ENCODE results near the gene OGFOD3.
A peak's percentile ranks its signal among the peaks of the same experiment; 100 is the strongest.

The OGFOD3 gene

DNA sequence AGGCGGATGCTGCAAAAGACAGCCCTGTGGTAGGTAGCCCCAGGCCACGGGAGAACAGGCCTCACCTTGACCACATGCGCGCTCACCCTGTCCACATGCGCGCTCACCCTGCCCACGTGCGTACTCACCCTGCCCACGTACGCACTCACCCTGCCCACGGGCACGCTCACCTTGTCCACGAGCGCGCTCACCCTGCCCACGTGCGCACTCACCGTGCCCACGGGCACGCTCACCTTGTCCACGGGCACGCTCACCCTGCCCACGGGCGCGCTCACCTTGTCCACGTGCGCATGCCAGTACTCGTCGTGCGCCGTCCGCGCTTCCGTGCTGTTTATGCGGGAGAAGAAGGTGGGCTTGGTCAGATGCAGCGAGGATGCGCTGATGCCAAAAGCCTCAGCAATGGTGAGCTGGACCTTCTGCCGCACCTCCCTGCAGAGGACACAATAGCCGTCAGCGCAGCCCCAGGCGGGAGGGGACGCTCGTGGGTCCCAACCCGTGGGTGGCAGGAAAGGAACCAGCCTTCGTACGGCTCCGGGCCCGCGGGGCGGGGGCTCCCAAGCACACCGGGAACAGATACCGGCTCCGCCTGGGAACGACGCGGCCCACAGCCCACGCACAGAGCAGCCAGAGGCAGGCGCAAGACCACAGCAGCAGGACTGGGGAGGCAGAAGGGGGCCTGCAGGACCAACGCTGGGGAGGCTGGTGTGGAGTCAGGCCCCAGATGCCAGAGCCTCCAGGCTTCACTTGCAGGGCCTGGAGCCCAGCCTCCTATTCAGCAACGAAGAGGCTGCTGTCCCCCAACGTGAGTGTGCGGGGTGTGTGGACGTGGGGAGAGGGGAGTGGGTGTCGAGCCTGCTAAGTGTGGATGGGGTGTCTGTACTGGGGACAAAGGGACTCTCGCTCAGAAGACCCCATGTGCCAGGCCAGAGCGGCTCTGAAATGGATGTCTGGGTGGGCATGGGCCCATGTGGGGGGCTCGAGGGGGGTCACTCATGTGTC, 14.4 kb downstream of the OGFOD3 start:
- no peak overlapping the region for H3K4me3 ChIP-seq (ENCODE audit: low read depth, low read length)

DNA sequence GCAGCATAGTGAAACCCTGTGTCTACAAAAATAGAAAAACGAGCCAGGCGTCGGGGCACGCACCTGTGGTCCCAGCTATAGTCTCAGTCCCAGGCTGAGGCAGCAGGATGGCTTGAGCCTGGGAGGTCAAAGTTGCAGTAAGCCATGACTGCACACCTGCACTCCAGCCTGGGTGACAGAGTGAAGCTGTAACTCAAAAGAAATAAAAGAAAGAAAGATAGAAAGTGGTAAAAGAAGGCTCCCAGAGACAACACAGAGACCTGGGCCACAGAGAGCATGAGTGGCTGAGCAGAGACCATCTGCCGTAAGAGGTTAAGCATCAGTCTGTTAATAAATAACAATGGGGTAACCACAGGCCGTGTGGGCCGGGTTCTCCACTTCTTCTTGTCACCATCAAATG, 15.5 kb downstream of the OGFOD3 start:
- TF ChIP-seq, protein P1, sequence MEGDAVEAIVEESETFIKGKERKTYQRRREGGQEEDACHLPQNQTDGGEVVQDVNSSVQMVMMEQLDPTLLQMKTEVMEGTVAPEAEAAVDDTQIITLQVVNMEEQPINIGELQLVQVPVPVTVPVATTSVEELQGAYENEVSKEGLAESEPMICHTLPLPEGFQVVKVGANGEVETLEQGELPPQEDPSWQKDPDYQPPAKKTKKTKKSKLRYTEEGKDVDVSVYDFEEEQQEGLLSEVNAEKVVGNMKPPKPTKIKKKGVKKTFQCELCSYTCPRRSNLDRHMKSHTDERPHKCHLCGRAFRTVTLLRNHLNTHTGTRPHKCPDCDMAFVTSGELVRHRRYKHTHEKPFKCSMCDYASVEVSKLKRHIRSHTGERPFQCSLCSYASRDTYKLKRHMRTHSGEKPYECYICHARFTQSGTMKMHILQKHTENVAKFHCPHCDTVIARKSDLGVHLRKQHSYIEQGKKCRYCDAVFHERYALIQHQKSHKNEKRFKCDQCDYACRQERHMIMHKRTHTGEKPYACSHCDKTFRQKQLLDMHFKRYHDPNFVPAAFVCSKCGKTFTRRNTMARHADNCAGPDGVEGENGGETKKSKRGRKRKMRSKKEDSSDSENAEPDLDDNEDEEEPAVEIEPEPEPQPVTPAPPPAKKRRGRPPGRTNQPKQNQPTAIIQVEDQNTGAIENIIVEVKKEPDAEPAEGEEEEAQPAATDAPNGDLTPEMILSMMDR (conservative IDR thresholded peaks at IDR 0.05; ENCODE audit: low read depth, low read length), result no peak
- DNase-seq (ENCODE audit: low read depth), result no peak
- no peak overlapping the region for H3K4me3 ChIP-seq (ENCODE audit: low read depth, low read length)

More for the DNA sequence above, 14.4 kb downstream of the OGFOD3 start:
- no peak for DNase-seq (ENCODE audit: low read depth)
- TF ChIP-seq, protein P1 (conservative IDR thresholded peaks at IDR 0.05; ENCODE audit: low read depth, low read length), result no peak

DNA sequence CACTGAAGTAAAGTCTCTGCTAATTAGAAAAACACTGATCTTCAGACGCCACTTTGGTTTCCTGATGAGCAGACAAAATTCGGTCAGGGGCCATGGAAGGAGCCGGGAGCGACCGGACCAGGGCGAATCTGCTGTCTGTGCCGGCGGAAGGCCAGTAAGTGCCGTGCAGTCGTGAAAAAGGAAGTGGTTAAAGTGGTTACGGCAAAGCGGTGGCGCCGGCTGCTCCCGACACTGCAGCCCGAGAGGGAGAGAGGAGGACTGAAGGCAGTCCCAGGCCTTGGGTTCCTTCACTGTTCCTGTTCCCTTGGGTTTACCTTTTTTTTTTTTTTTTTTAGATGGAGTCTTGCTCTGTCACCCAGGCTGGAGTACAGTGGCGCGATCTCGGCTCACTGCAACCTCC, 17.6 kb downstream of the OGFOD3 start:
- TF ChIP-seq, protein P1 (conservative IDR thresholded peaks at IDR 0.05; ENCODE audit: low read depth, low read length), result no peak
- no peak overlapping the region for H3K4me3 ChIP-seq (ENCODE audit: low read depth, low read length)
- DNase-seq (ENCODE audit: low read depth), result no peak

DNA sequence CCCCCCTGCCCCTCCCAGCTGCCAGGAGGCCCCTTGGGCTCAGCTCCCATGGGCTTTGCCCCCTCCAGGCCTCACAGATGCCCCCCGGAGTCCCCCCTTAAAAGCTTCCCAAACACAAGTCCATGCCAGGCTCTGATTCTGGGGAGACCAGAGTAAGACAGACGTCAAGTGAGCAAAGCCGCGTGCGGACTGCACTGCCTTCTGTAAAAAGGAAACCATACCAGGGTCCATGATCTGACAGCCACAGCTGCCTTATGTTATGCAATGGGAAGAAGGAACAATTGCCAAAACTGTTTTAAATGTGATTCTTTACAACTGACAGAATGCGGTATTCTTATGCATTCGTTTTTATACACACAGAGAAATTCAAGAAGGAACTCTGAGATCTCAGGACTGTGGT, 18.2 kb downstream of the OGFOD3 start:
- no peak overlapping the region for H3K4me3 ChIP-seq (ENCODE audit: low read depth, low read length)
- TF ChIP-seq, protein P1 (conservative IDR thresholded peaks at IDR 0.05; ENCODE audit: low read depth, low read length), result no peak

DNA sequence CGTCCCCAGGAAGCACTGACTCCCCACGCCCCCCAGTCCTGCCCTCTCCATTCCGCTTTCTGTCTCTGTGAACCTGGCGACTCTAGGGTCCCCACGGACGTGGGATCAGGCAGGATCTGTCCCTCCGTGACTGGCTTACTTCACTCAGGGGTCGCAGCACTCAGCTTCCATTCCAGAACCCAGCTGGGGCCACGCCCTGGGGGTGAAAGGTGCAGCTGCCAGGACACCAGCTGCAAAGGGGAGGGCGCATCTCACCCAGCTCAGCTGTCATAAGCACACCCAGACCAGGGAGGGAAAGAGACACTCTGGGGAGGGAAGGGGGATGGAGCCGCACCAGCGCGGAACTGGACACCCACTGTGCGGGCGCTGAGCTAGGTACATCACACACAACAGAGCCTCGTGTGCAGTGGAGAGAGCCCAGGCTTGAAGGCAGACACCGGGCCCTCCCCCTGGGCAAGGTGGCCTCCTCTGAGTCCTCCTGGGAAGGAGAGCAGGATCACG, 18.7 kb downstream of the OGFOD3 start:
- no peak for DNase-seq (ENCODE audit: low read depth)
- TF ChIP-seq, protein P1 (conservative IDR thresholded peaks at IDR 0.05; ENCODE audit: low read depth, low read length), result no peak
- H3K4me3 ChIP-seq (ENCODE audit: low read depth, low read length), result no peak overlapping the region

More for the DNA sequence above, 18.2 kb downstream of the OGFOD3 start:
- no peak for DNase-seq (ENCODE audit: low read depth)

DNA sequence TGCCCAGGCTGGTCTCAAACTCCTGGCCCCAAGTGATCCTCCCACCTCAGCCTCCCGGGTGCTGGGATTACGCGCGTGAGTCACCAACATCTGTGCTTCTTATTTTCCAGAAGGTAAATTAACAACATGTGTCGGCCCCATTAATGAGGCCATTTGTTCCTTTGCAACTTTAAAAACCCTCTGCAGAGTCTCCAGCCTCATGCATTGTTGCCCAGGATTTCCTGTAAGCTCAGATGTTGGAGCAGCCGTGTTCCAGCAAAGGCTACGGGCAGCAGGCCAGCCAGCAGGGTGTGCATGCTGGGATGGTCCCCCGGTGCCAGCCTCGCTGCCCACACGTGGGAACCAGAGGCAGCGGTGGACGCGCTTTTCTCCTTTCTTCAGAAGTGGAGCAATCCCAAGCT, 19.3 kb downstream of the OGFOD3 start:
- TF ChIP-seq, protein P1 (conservative IDR thresholded peaks at IDR 0.05; ENCODE audit: low read depth, low read length), result no peak
- DNase-seq (ENCODE audit: low read depth), result peak; percentile 33

More for the DNA sequence above, 19.3 kb downstream of the OGFOD3 start:
- no peak overlapping the region for H3K4me3 ChIP-seq (ENCODE audit: low read depth, low read length)
